IMR-90 (cell line): Measurements from ENCODE around the gene VPS33B. TPM values are rescaled to one million over a fixed set of nuclear protein-coding genes. Genes with fewer than 3 reads are reported as not detected.

Experiments used
- ATAC-seq: fragments of 200-7000 bp; cut with Tn5 transposase; 2 replicates; pipeline ENCODE4 v1.9.1; 2020; ENCODE audit warnings: low read depth, mild to moderate bottlenecking, moderate library complexity
- BruUV-seq: library from RNA; stranded (reverse); fragments of 400-500 nt; replicated peaks from 2 replicates; lab custom pipeline; 2021; lab: Mats Ljungman, UMichigan
- CTCF ChIA-PET: fragments of 300-600 bp; formaldehyde crosslinking; extraction: SDS; loops from one replicate; lab custom pipeline; 2021; ENCODE audit warnings: antibody characterized with exemption; lab: Yijun Ruan, JAX
- POLR2A ChIA-PET: fragments of 300-600 bp; sonication (Branson Sonifier 250); formaldehyde crosslinking; loops from one replicate; lab custom pipeline; 2022; ENCODE audit warnings: antibody characterized with exemption; ENCODE audit not compliant: unreplicated experiment; lab: Charles Lee
- DNase-seq: peaks from one replicate; pipeline ENCODE4 v3.0.0; 2013
- H2AFZ ChIP-seq: replicated peaks from 2 replicates; pipeline ENCODE3; 2013; ENCODE audit warnings: low read length, mild to moderate bottlenecking; ENCODE audit not compliant: poor library complexity
- H2AK5ac ChIP-seq: 2 replicates; pipeline ENCODE4 v1.6.1; 2013; ENCODE audit warnings: low read depth, low read length, inconsistent platforms
- H2AK9ac ChIP-seq: replicated peaks from 2 replicates; pipeline ENCODE3; 2013; ENCODE audit warnings: mild to moderate bottlenecking, low read depth, low read length, moderate library complexity; ENCODE audit not compliant: poor library complexity
- H2BK120ac ChIP-seq: 2 replicates; pipeline ENCODE4 v1.6.1; 2013; ENCODE audit warnings: low read depth, low read length, inconsistent platforms
- H2BK15ac ChIP-seq: 3 replicates; pipeline ENCODE4 v1.6.1; 2013; ENCODE audit warnings: low read depth, low read length, inconsistent platforms
- H2BK20ac ChIP-seq: 2 replicates; pipeline ENCODE4 v1.6.1; 2013; ENCODE audit warnings: low read depth, mild to moderate bottlenecking, inconsistent platforms, low read length, moderate library complexity
- H2BK5ac ChIP-seq: 2 replicates; pipeline ENCODE4 v1.6.1; 2013; ENCODE audit warnings: mild to moderate bottlenecking, low read depth, low read length, inconsistent platforms; ENCODE audit not compliant: poor library complexity, severe bottlenecking
- H3K14ac ChIP-seq: replicated peaks from 2 replicates; pipeline ENCODE4 v1.6.1; 2013; ENCODE audit warnings: low read depth, low read length, inconsistent platforms
- H3K18ac ChIP-seq: 2 replicates; pipeline ENCODE4 v1.6.1; 2013; ENCODE audit warnings: low read depth, low read length, control low read depth
- H3K23ac ChIP-seq: 2 replicates; pipeline ENCODE4 v1.6.1; 2013; ENCODE audit warnings: low read depth, low read length, inconsistent platforms
- H3K27ac ChIP-seq: 2 replicates; pipeline ENCODE4 v1.5.1; 2013; ENCODE audit warnings: mild to moderate bottlenecking, control low read depth, low read length; ENCODE audit not compliant: insufficient read depth
- H3K27me3 ChIP-seq: 2 replicates; pipeline ENCODE4 v1.6.1; 2013; ENCODE audit warnings: low read length; ENCODE audit not compliant: control insufficient read depth, insufficient read depth
- H3K36me3 ChIP-seq: 2 replicates; pipeline ENCODE4 v1.6.1; 2013; ENCODE audit warnings: low read length, mixed read lengths; ENCODE audit not compliant: control insufficient read depth, insufficient read depth
- H3K4ac ChIP-seq: 2 replicates; pipeline ENCODE4 v1.6.1; 2013; ENCODE audit warnings: low read depth, low read length, inconsistent platforms
- H3K4me1 ChIP-seq: 2 replicates; pipeline ENCODE4 v1.6.1; 2013; ENCODE audit warnings: low read length, mixed read lengths; ENCODE audit not compliant: control insufficient read depth, insufficient read depth
- H3K4me2 ChIP-seq: 2 replicates; pipeline ENCODE4 v1.6.1; 2013; ENCODE audit warnings: low read depth, mild to moderate bottlenecking, control low read depth, low read length, moderate library complexity
- H3K4me3 ChIP-seq: 2 replicates; pipeline ENCODE4 v1.5.1; 2013; ENCODE audit warnings: low read depth, mild to moderate bottlenecking, control low read depth, low read length, moderate library complexity; ENCODE audit not compliant: insufficient read depth
- H3K56ac ChIP-seq: 2 replicates; pipeline ENCODE4 v1.6.1; 2013; ENCODE audit warnings: low read length, inconsistent platforms; ENCODE audit not compliant: insufficient read depth; ENCODE audit errors: extremely low read depth
- H3K79me1 ChIP-seq, 2 experiments: 2 replicates each; pipeline ENCODE4 v1.6.1; 2013; ENCODE audit warnings: low read length in 2 of 2, inconsistent platforms in 1 of 2, low read depth in 1 of 2
- H3K9ac ChIP-seq: 2 replicates; pipeline ENCODE4 v1.6.1; 2013; ENCODE audit warnings: low read depth, low read length, control low read depth
- H3K9me1 ChIP-seq: 2 replicates; pipeline ENCODE4 v1.6.1; 2013; ENCODE audit warnings: low read length, inconsistent platforms; ENCODE audit not compliant: insufficient read depth
- H3K9me3 ChIP-seq: 2 replicates; pipeline ENCODE4 v1.6.1; 2013; ENCODE audit warnings: low read length; ENCODE audit not compliant: control insufficient read depth, insufficient read depth
- H4K20me1 ChIP-seq: 2 replicates; pipeline ENCODE4 v1.6.1; 2013; ENCODE audit warnings: low read length, inconsistent platforms; ENCODE audit not compliant: insufficient read depth
- H4K5ac ChIP-seq: 2 replicates; pipeline ENCODE4 v1.6.1; 2013; ENCODE audit warnings: mild to moderate bottlenecking, low read depth, low read length, control low read depth
- H4K8ac ChIP-seq, 2 experiments: 2 replicates each; pipeline ENCODE4 v1.6.1; 2013; ENCODE audit warnings: low read depth in 2 of 2, low read length in 2 of 2, control low read depth in 1 of 2, inconsistent platforms in 1 of 2
- H4K91ac ChIP-seq: 2 replicates; pipeline ENCODE4 v1.6.1; 2013; ENCODE audit warnings: low read depth, low read length, inconsistent platforms; ENCODE audit not compliant: insufficient read depth
- BHLHE40 ChIP-seq: fragments of 150-350 bp; IDR thresholded peaks from 2 replicates; pipeline ENCODE4 v1.6.1; 2016; ENCODE audit warnings: mild to moderate bottlenecking, low read depth, low read length
- CEBPB ChIP-seq: IDR thresholded peaks from 2 replicates; pipeline ENCODE4 v1.6.1; 2012; ENCODE audit warnings: low read depth, low read length, improper control_type of control experiment
- CHD1 ChIP-seq: IDR thresholded peaks from 2 replicates; pipeline ENCODE4 v1.6.1; 2012; ENCODE audit warnings: low read depth, low read length, improper control_type of control experiment
- CTCF ChIP-seq: conservative IDR thresholded peaks from 2 replicates; pipeline ENCODE4 v1.5.1; 2012; ENCODE audit warnings: mild to moderate bottlenecking, low read depth, low read length, improper control_type of control experiment
- ELK1 ChIP-seq: fragments of 150-350 bp; IDR thresholded peaks from 2 replicates; pipeline ENCODE4 v1.6.1; 2016; ENCODE audit warnings: low read depth, mild to moderate bottlenecking, low read length, moderate library complexity, borderline replicate concordance
- FOS ChIP-seq: fragments of 150-350 bp; IDR thresholded peaks from 2 replicates; pipeline ENCODE4 v1.6.1; 2016; ENCODE audit warnings: low read depth, low read length
- MAFK ChIP-seq: IDR thresholded peaks from 2 replicates; pipeline ENCODE4 v1.6.1; 2012; ENCODE audit warnings: low read depth, low read length, improper control_type of control experiment
- MAZ ChIP-seq: IDR thresholded peaks from 2 replicates; pipeline ENCODE4 v1.6.1; 2012; ENCODE audit warnings: low read depth, mild to moderate bottlenecking, low read length, improper control_type of control experiment, moderate library complexity, borderline replicate concordance
- MXI1 ChIP-seq: IDR thresholded peaks from 2 replicates; pipeline ENCODE4 v1.6.1; 2012; ENCODE audit warnings: low read depth, mild to moderate bottlenecking, low read length, moderate library complexity, borderline replicate concordance
- NFE2L2 ChIP-seq: fragments of 150-350 bp; IDR thresholded peaks from 2 replicates; pipeline ENCODE4 v1.6.1; 2016; ENCODE audit warnings: low read depth, mild to moderate bottlenecking, low read length
- POLR2A ChIP-seq: IDR thresholded peaks from 2 replicates; pipeline ENCODE4 v1.6.1; 2012; ENCODE audit warnings: mild to moderate bottlenecking, low read depth, low read length
- RAD21 ChIP-seq: IDR thresholded peaks from 2 replicates; pipeline ENCODE4 v1.6.1; 2012; ENCODE audit warnings: low read length, improper control_type of control experiment
- RCOR1 ChIP-seq: IDR thresholded peaks from 2 replicates; pipeline ENCODE4 v1.6.1; 2012; ENCODE audit warnings: mild to moderate bottlenecking, low read length, improper control_type of control experiment; ENCODE audit not compliant: insufficient replicate concordance
- RFX5 ChIP-seq: IDR thresholded peaks from 2 replicates; pipeline ENCODE4 v1.8.0; 2012; ENCODE audit warnings: low read depth, mild to moderate bottlenecking, low read length, moderate library complexity
- USF2 ChIP-seq: fragments of 150-350 bp; IDR thresholded peaks from 2 replicates; pipeline ENCODE4 v1.6.1; 2017; ENCODE audit warnings: mild to moderate bottlenecking, antibody characterized with exemption, low read length, low read depth
- WGBS, 2 experiments: methylation state at CpG; one replicate each; pipeline versions ENCODE4 v1.1.5 to v1.1.7; 2013; ENCODE audit warnings: missing lambda C conversion rate in 2 of 2; ENCODE audit not compliant: insufficient read length in 1 of 2; ENCODE audit errors: extremely low coverage in 2 of 2; 5-methylcytosine and 5-hydroxymethylcytosine counted together
- dilution Hi-C: fragments of 300-500 bp; cut with HindIII; formaldehyde crosslinking; loops from one replicate; pipeline ENCODE4 v1.14.3; 2018; ENCODE audit warnings: low sequenced_read_pairs; ENCODE audit not compliant: unreplicated experiment
- in situ Hi-C: fragments of 300-500 bp; cut with MboI; formaldehyde crosslinking; loops from 3 replicates; pipeline ENCODE4 v1.14.3; 2019; ENCODE audit warnings: low sequenced_read_pairs, inconsistent platforms, mixed read lengths
- intact Hi-C: fragments of 100-400 bp; cut with micrococcal nuclease; formaldehyde crosslinking; loops from 2 replicates; pipeline ENCODE4 v1.10.0; 2022
- polyA plus RNA-seq, 3 experiments: library from polyadenylated mRNA; depleted of rRNA; stranded (reverse); fragments of >200 nt; gene quantifications; 2 replicates each; pipeline ENCODE4 v1.2.3, GENCODE V29; 2012; ENCODE audit warnings: low replicate concordance in 1 of 3
- total RNA-seq: library from RNA; depleted of rRNA; stranded (reverse); fragments of >200 nt; gene quantifications from 2 replicates; pipeline ENCODE4 v1.2.3, GENCODE V29; 2012

Gene VPS33B
- total and polyA plus RNA-seq, 2 of the 4 experiments (the other 2 are of a cell fraction) = 9.0 to 11.3 TPM

GRCh38 chr15:91054816-91055215, 32.4 kb upstream of the VPS33B start:
- Histone ChIP-seq H3K9me3 (no peaks in the 10 kb centered on the region), H2BK20ac (no peak overlapping the region), H2AFZ (no peak overlapping the region), H3K79me1 (no peaks in the 10 kb centered on the region), H2BK120ac (no peak overlapping the region), H2AK9ac (no peak overlapping the region), H2BK5ac (no peak overlapping the region), H3K9ac (no peak overlapping the region), H3K27me3 (peaks cover 10% of the 10 kb centered on the region), H4K20me1 (no peaks in the 10 kb centered on the region), H3K14ac (no peak overlapping the region), H2AK5ac (no peak overlapping the region), H4K5ac (no peak overlapping the region), H3K36me3 (no peaks in the 10 kb centered on the region), H3K18ac (no peak overlapping the region), H3K27ac (no peak overlapping the region), H2BK15ac (no peak overlapping the region), H4K8ac (no peak overlapping the region), H3K4ac (no peak overlapping the region), H3K9me1 (no peaks in the 10 kb centered on the region), H3K56ac (no peak overlapping the region), H3K4me3 (no peak overlapping the region), H3K4me2 (no peak overlapping the region), H3K23ac (no peak overlapping the region), H3K4me1 (peaks cover 2% of the 10 kb centered on the region; the same call in 1 of the 2 replicates), H4K91ac (no peak overlapping the region)
- DNase-seq (no peak), ATAC-seq (no peak)
- no CpG with 5 or more reads among the region's 2 CpGs for WGBS, 2 experiments
- POLR2A ChIA-PET = no interaction called here
- CTCF ChIA-PET = no interaction called here
- dilution Hi-C loops = loop anchor here (25.0 kb wide), 1 partner anchor 207 kb away; no protein-coding TSS in a partner anchor
- no TSS peak for BruUV-seq
- TF ChIP-seq MAFK = no peak
- no peak for TF ChIP-seq CTCF
- no peak for TF ChIP-seq CEBPB
- no peak for TF ChIP-seq POLR2A
- no peak for TF ChIP-seq MXI1
- no peak for TF ChIP-seq MAZ
- TF ChIP-seq ELK1 = no peak
- TF ChIP-seq USF2 = no peak
- no peak for TF ChIP-seq RCOR1
- no peak for TF ChIP-seq BHLHE40
- no peak for TF ChIP-seq CHD1
- TF ChIP-seq FOS = no peak
- no peak for TF ChIP-seq RAD21
- TF ChIP-seq NFE2L2 = no peak
- TF ChIP-seq RFX5 = no peak
- in situ Hi-C loops = loop anchor here (5.0 kb wide), 2 partner anchors 167 to 217 kb away; no protein-coding TSS in a partner anchor
- intact Hi-C loops = loop anchor here (5.0 to 10.0 kb wide), 2 partner anchors 467 to 1030 kb away; no protein-coding TSS in a partner anchor
